Karpas-422 (cell line): ENCODE data around the gene HSF2BP. TPM values are rescaled to one million over a fixed set of nuclear protein-coding genes. Genes with fewer than 3 reads are reported as not detected.
"Not testable (repeated sequence)": the region's sequence is repeated elsewhere in the genome, so short reads cannot be mapped to it uniquely, and the experiment has no call there.

Experiments used
- DNase-seq: peaks from one replicate; pipeline ENCODE4 v3.0.0-alpha.2; 2015
- H2AFZ ChIP-seq: fragments of 200-600 bp; sonication (generic); 2 replicates; pipeline ENCODE4 v1.6.1; 2014; ENCODE audit warnings: antibody characterized with exemption, low read length, mixed read lengths
- H3K27ac ChIP-seq: fragments of 200-600 bp; sonication (generic); 2 replicates; pipeline ENCODE4 v1.5.1; 2014; ENCODE audit warnings: mild to moderate bottlenecking, low read length, moderate library complexity
- H3K27me3 ChIP-seq: fragments of 200-600 bp; sonication (generic); 2 replicates; pipeline ENCODE4 v1.6.1; 2014; ENCODE audit warnings: low read length, mixed read lengths
- H3K36me3 ChIP-seq: fragments of 200-600 bp; sonication (generic); 2 replicates; pipeline ENCODE4 v1.6.1; 2014; ENCODE audit warnings: low read length, mixed read lengths; ENCODE audit not compliant: insufficient read depth
- H3K4me1 ChIP-seq: fragments of 200-600 bp; sonication (generic); 2 replicates; pipeline ENCODE4 v1.6.1; 2014; ENCODE audit warnings: mild to moderate bottlenecking, low read length, mixed read lengths
- H3K4me2 ChIP-seq: fragments of 200-600 bp; sonication (generic); 2 replicates; pipeline ENCODE4 v1.6.1; 2014; ENCODE audit warnings: low read length, low read depth, mild to moderate bottlenecking; ENCODE audit not compliant: poor library complexity, severe bottlenecking
- H3K4me3 ChIP-seq: fragments of 200-600 bp; sonication (generic); 2 replicates; pipeline ENCODE4 v1.5.1; 2014; ENCODE audit warnings: mild to moderate bottlenecking, antibody characterized with exemption, low read length, mixed read lengths
- H3K79me2 ChIP-seq: fragments of 200-600 bp; sonication (generic); 2 replicates; pipeline ENCODE4 v1.6.1; 2014; ENCODE audit warnings: mild to moderate bottlenecking, low read length, mixed read lengths
- H3K9ac ChIP-seq: fragments of 200-600 bp; sonication (generic); 2 replicates; pipeline ENCODE4 v1.6.0; 2014; ENCODE audit warnings: low read length
- H3K9me2 ChIP-seq: fragments of 200-600 bp; sonication (generic), shearing (Covaris generic); replicated peaks from 2 replicates; pipeline ENCODE4 v1.6.0; 2014; ENCODE audit warnings: mild to moderate bottlenecking, low read length, moderate library complexity; ENCODE audit not compliant: insufficient read depth
- H3K9me3 ChIP-seq: fragments of 300-700, 200-600 bp; sonication (generic); 2 replicates; pipeline ENCODE4 v1.6.1; 2014; ENCODE audit warnings: low read length, mixed read lengths
- H4K20me1 ChIP-seq: fragments of 200-600 bp; sonication (generic); 2 replicates; pipeline ENCODE4 v1.6.1; 2014; ENCODE audit warnings: mild to moderate bottlenecking, antibody characterized with exemption, low read length, low read depth; ENCODE audit not compliant: insufficient read depth
- total RNA-seq: library from RNA; depleted of rRNA; stranded (reverse); fragments of >200 nt; shearing (Covaris generic); gene quantifications from 2 replicates; pipeline ENCODE4 v1.2.3, GENCODE V29; 2014; ENCODE audit warnings: low replicate concordance

Gene HSF2BP
- total RNA-seq, 1 experiment from 2014 or later = 0.67 TPM

- H3K9ac ChIP-seq = no peak overlapping the region
- no peaks in the 10 kb centered on the region for H3K9me2 ChIP-seq
- no peaks in the 10 kb centered on the region for H3K4me1 ChIP-seq
- no peaks in the 10 kb centered on the region for H4K20me1 ChIP-seq
- DNase-seq = no peak
- H3K79me2 ChIP-seq = no peaks in the 10 kb centered on the region
- peaks cover 43% of the 10 kb centered on the region for H3K36me3 ChIP-seq
- H3K27ac ChIP-seq = no peak overlapping the region
- no peak overlapping the region for H2AFZ ChIP-seq
- H3K27me3 ChIP-seq = no peaks in the 10 kb centered on the region
- no peaks in the 10 kb centered on the region for H3K9me3 ChIP-seq
- H3K4me2 ChIP-seq = no peak overlapping the region
- no peak overlapping the region for H3K4me3 ChIP-seq
Observed at GRCh38 chr21:43690346-43690745, 31.1 kb upstream of the HSF2BP start.

GRCh38 chr21:43689556-43690337 is 30.5 kb upstream of the HSF2BP start:
- no peak overlapping the region for H3K9ac ChIP-seq
- no peaks in the 10 kb centered on the region for H3K9me3 ChIP-seq
- H2AFZ ChIP-seq = no peak overlapping the region
- no peak for DNase-seq
- H3K27ac ChIP-seq = no peak overlapping the region
- no peaks in the 10 kb centered on the region for H3K27me3 ChIP-seq
- peaks cover 44% of the 10 kb centered on the region for H3K36me3 ChIP-seq
- no peaks in the 10 kb centered on the region for H3K79me2 ChIP-seq
- no peaks in the 10 kb centered on the region for H3K4me1 ChIP-seq
- no peak overlapping the region for H3K4me2 ChIP-seq
- no peak overlapping the region for H3K4me3 ChIP-seq
- no peaks in the 10 kb centered on the region for H4K20me1 ChIP-seq
- H3K9me2 ChIP-seq = no peaks in the 10 kb centered on the region

GRCh38 chr21:43688906-43689305 is 29.6 kb upstream of the HSF2BP start:
- no peaks in the 10 kb centered on the region for H3K27me3 ChIP-seq
- H3K9me2 ChIP-seq = no peaks in the 10 kb centered on the region
- no peak overlapping the region for H3K9ac ChIP-seq
- H3K4me3 ChIP-seq = no peak overlapping the region
- no peak overlapping the region for H3K27ac ChIP-seq
- H3K4me2 ChIP-seq = no peak overlapping the region
- no peaks in the 10 kb centered on the region for H3K79me2 ChIP-seq
- H3K36me3 ChIP-seq = peaks cover 45% of the 10 kb centered on the region
- H3K4me1 ChIP-seq = no peaks in the 10 kb centered on the region
- no peak for DNase-seq
- no peaks in the 10 kb centered on the region for H3K9me3 ChIP-seq
- H4K20me1 ChIP-seq = no peaks in the 10 kb centered on the region
- H2AFZ ChIP-seq = no peak overlapping the region

DNA sequence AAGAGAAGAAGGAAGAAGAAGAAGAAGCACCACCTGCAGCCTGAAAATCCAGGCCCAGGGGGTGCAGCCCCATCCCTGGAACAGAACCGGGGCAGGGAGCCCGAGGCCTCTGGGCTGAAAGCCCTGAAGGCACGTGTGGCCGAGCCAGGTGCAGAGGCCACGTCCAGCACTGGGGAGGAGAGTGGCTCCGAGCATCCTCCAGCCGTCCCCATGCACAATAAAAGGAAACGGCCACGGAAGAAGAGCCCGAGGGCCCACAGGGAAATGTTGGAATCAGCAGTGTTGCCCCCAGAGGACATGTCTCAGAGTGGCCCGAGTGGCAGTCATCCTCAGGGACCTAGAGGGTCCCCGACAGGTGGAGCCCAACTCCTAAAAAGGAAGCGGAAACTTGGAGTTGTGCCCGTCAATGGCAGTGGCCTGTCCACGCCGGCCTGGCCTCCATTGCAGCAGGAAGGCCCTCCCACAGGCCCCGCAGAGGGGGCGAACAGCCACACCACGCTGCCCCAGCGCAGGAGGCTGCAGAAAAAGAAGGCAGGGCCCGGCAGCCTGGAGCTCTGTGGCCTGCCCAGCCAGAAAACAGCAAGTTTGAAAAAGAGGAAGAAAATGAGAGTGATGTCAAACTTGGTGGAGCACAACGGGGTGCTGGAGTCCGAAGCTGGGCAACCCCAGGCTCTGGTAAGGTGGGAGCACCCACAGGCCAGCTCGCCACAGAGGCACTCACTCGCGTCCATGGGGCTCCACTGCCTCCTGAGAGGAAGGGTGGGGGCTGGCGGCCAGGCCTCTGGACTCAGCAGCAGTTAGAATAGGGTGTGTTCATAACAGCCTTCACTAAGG is 28.5 kb upstream of the HSF2BP start:
- no peaks in the 10 kb centered on the region for H4K20me1 ChIP-seq
- H3K9ac ChIP-seq = no peak overlapping the region
- no peak overlapping the region for H3K4me3 ChIP-seq
- no peaks in the 10 kb centered on the region for H3K9me2 ChIP-seq
- no peaks in the 10 kb centered on the region for H3K4me1 ChIP-seq
- no peaks in the 10 kb centered on the region for H3K9me3 ChIP-seq
- no peak overlapping the region for H2AFZ ChIP-seq
- no peaks in the 10 kb centered on the region for H3K79me2 ChIP-seq
- no peak overlapping the region for H3K27ac ChIP-seq
- H3K27me3 ChIP-seq = no peaks in the 10 kb centered on the region
- no peak overlapping the region for H3K4me2 ChIP-seq
- DNase-seq = no peak
- peaks cover 35% of the 10 kb centered on the region for H3K36me3 ChIP-seq

- Histone ChIP-seq H3K9me2 (no peaks in the 10 kb centered on the region), H3K4me3 (no peak overlapping the region), H3K9ac (no peak overlapping the region), H3K9me3 (no peaks in the 10 kb centered on the region), H4K20me1 (no peaks in the 10 kb centered on the region), H2AFZ (no peak overlapping the region), H3K27me3 (no peaks in the 10 kb centered on the region), H3K79me2 (peaks cover 5% of the 10 kb centered on the region; the same call in 1 of the 2 replicates), H3K4me1 (no peaks in the 10 kb centered on the region), H3K4me2 (no peak overlapping the region), H3K27ac (no peak overlapping the region), H3K36me3 (peaks cover 37% of the 10 kb centered on the region)
- DNase-seq = no peak
Observed at GRCh38 chr21:43686811-43687565, 27.7 kb upstream of the HSF2BP start.

DNA sequence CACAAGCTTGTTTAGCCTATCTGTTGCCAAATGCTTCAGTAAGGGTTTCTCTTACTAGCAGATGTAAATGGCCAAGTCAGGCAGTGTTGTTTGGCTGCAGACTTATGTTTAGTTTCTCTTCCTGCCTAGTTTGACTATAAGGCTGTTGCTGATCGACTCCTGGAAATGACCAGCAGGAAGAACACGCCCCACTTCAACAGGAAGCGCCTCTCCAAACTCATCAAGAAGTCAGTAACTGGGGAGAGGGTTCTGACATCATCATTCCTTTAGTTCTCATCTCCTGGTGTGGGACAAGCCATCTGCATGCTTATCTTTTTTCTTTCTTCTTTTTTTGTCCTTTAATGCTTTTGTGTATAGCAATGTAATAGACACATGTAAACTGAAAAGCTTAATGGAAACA is 25.1 kb upstream of the HSF2BP start:
- Histone ChIP-seq H3K9me2 (no peaks in the 10 kb centered on the region), H3K79me2 (peaks cover 17% of the 10 kb centered on the region), H4K20me1 (no peaks in the 10 kb centered on the region), H3K27ac (no peak overlapping the region), H3K9me3 (no peaks in the 10 kb centered on the region), H3K4me1 (no peaks in the 10 kb centered on the region), H3K4me3 (no peak overlapping the region), H3K4me2 (no peak overlapping the region), H2AFZ (no peak overlapping the region), H3K27me3 (no peaks in the 10 kb centered on the region), H3K9ac (no peak overlapping the region), H3K36me3 (peaks cover 46% of the 10 kb centered on the region)
- no peak for DNase-seq

DNA sequence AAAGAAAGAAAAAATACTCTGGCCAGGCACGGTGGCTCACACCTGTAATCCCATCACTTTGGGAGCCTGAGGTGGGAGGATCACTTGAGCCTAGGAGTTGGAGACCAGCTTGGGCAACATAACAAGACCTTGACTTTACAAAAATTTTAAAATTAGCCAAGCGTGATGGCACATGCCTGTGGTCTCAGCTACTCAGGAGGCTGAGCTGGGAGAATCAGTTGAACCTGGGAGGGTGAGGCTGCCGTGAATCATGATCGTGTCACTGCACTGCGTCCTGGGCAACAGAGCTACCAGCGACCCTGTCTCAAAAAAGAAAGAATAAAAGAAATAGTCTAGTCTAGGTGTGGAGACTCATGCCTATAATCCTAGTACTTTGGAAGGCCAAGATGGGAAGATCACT is 22.4 kb upstream of the HSF2BP start:
- H3K9me3 ChIP-seq = no peaks in the 10 kb centered on the region
- H3K9ac ChIP-seq = no peak overlapping the region
- H3K4me1 ChIP-seq = no peaks in the 10 kb centered on the region
- no peaks in the 10 kb centered on the region for H3K27me3 ChIP-seq
- peaks cover 6% of the 10 kb centered on the region; the same call in 1 of the 2 replicates for H4K20me1 ChIP-seq
- no peak overlapping the region for H3K27ac ChIP-seq
- no peak overlapping the region for H2AFZ ChIP-seq
- peaks cover 41% of the 10 kb centered on the region for H3K79me2 ChIP-seq
- peaks cover 51% of the 10 kb centered on the region for H3K36me3 ChIP-seq
- no peak for DNase-seq
- H3K4me2 ChIP-seq = no peak overlapping the region
- H3K9me2 ChIP-seq = no peaks in the 10 kb centered on the region
- no peak overlapping the region for H3K4me3 ChIP-seq

DNA sequence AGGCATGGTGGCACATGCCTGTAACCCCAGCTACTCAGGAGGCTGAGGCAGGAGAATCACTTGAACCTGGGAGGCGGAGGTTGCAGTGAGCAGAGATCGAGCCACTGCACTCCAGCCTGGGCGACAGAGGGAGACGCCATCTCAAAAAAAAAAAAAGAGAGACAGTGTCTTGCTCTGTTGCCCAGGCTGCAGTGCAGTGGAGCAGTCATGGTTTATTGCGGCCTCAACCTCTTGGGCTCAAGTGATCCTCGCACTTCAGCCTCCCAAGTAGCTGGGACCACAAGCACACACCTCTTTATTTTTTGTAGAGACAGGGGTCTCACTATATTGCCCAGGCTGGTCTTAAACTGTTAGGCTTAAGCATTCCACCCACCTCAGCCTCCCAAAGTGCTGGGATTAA is 21.1 kb upstream of the HSF2BP start:
- not testable (repeated sequence) for H3K27me3 ChIP-seq

More for the DNA sequence above, 21.1 kb upstream of the HSF2BP start:
- Histone ChIP-seq H3K36me3 (peaks cover 53% of the 10 kb centered on the region), H3K79me2 (peaks cover 47% of the 10 kb centered on the region)
- H3K9ac ChIP-seq, DNase-seq, H3K4me1 ChIP-seq, H3K4me2 ChIP-seq, H3K9me3 ChIP-seq, H3K9me2 ChIP-seq, H4K20me1 ChIP-seq, H3K4me3 ChIP-seq, H2AFZ ChIP-seq, H3K27ac ChIP-seq: not testable (repeated sequence)
